PC-3 (cell line): ENCODE results near the gene MAGEA6. TPM values are rescaled to one million over a fixed set of nuclear protein-coding genes. Genes with fewer than 3 reads are reported as not detected.
"Not testable (repeated sequence)": the region's sequence is repeated elsewhere in the genome, so short reads cannot be mapped to it uniquely, and the experiment has no call there.

Experiments
- ATAC-seq: fragments of 200-7000 bp; cut with Tn5 transposase; 2 replicates; pipeline ENCODE4 v1.9.1; 2020; ENCODE audit warnings: mild to moderate bottlenecking, moderate library complexity
- BruUV-seq: library from RNA; stranded (reverse); fragments of 400-500 nt; replicated peaks from 2 replicates; lab custom pipeline; 2021; lab: Mats Ljungman, UMichigan
- CTCF ChIA-PET: fragments of 300-600 bp; sonication (Branson Sonifier 250); formaldehyde crosslinking; loops from one replicate; lab custom pipeline; 2022; ENCODE audit warnings: antibody characterized with exemption; lab: Charles Lee
- POLR2A ChIA-PET: fragments of 300-600 bp; sonication (Branson Sonifier 250); formaldehyde crosslinking; loops from one replicate; lab custom pipeline; 2022; ENCODE audit warnings: antibody characterized with exemption; ENCODE audit not compliant: unreplicated experiment; lab: Charles Lee
- DNase-seq: peaks from one replicate; pipeline ENCODE4 v3.0.0-alpha.2; 2015
- H2AFZ ChIP-seq: fragments of 300-600 bp; sonication (generic); 2 replicates; pipeline ENCODE4 v1.6.0; 2016; ENCODE audit warnings: antibody characterized with exemption, low read length
- H3F3A ChIP-seq: fragments of 300-600 bp; sonication (generic); one replicate; pipeline ENCODE4 v1.6.0; 2017; ENCODE audit warnings: antibody characterized with exemption, low read length, control low read depth, mild to moderate bottlenecking; ENCODE audit not compliant: unreplicated experiment
- H3K27ac ChIP-seq: fragments of 300-600 bp; sonication (generic); 2 replicates; pipeline ENCODE4 v1.5.1; 2016; ENCODE audit warnings: mild to moderate bottlenecking, low read length
- H3K27me3 ChIP-seq: fragments of 300-600 bp; sonication (generic); 2 replicates; pipeline ENCODE4 v1.6.1; 2016; ENCODE audit warnings: low read length, mixed read lengths
- H3K36me3 ChIP-seq: fragments of 300-600 bp; sonication (generic); 2 replicates; pipeline ENCODE4 v1.6.1; 2016; ENCODE audit warnings: low read depth, mixed run types, low read length, mixed read lengths
- H3K4me1 ChIP-seq: fragments of 300-600 bp; sonication (generic); 2 replicates; pipeline ENCODE4 v1.5.1; 2016; ENCODE audit warnings: low read length; ENCODE audit not compliant: insufficient read depth
- H3K4me2 ChIP-seq: fragments of 300-600 bp; sonication (generic); 2 replicates; pipeline ENCODE4 v1.6.0; 2016; ENCODE audit warnings: low read length
- H3K4me3 ChIP-seq: fragments of 300-600 bp; sonication (generic); 2 replicates; pipeline ENCODE4 v1.5.1; 2016; ENCODE audit warnings: mild to moderate bottlenecking, low read length, mixed read lengths
- H3K79me2 ChIP-seq: fragments of 300-600 bp; sonication (generic); 2 replicates; pipeline ENCODE4 v1.6.1; 2017; ENCODE audit warnings: low read length, mixed read lengths
- H3K9ac ChIP-seq: fragments of 300-600 bp; sonication (generic); 2 replicates; pipeline ENCODE4 v1.6.0; 2016; ENCODE audit warnings: mild to moderate bottlenecking, low read length
- H3K9me2 ChIP-seq: fragments of 300-600 bp; sonication (generic); replicated peaks from 2 replicates; pipeline ENCODE4 v1.6.1; 2016; ENCODE audit warnings: mixed run types, low read length, mixed read lengths
- H3K9me3 ChIP-seq: fragments of 300-600 bp; sonication (generic); 2 replicates; pipeline ENCODE4 v1.6.1; 2016; ENCODE audit warnings: low read length, mixed read lengths
- H4K20me1 ChIP-seq: fragments of 300-600 bp; sonication (generic); 2 replicates; pipeline ENCODE4 v1.6.1; 2016; ENCODE audit warnings: low read length, mixed read lengths
- EZH2 ChIP-seq: fragments of 300-600 bp; sonication (generic); IDR thresholded peaks from one replicate; pipeline ENCODE4 v1.6.1; 2017; ENCODE audit warnings: antibody characterized with exemption, mild to moderate bottlenecking, low read length; ENCODE audit not compliant: unreplicated experiment
- EZH2phosphoT487 ChIP-seq: fragments of 300-600 bp; sonication (generic); IDR thresholded peaks from 2 replicates; pipeline ENCODE4 v1.6.1; 2018; ENCODE audit warnings: mild to moderate bottlenecking, antibody characterized with exemption, low read length, borderline replicate concordance
- intact Hi-C: fragments of 100-400 bp; cut with micrococcal nuclease; formaldehyde crosslinking; loops from 2 replicates; pipeline ENCODE4 v1.9.0; 2023
- total RNA-seq: library from RNA; depleted of rRNA; stranded (reverse); fragments of >200 nt; gene quantifications from 2 replicates; pipeline ENCODE4 v1.2.3, GENCODE V29; 2014
- TF ChIP-seq, protein P1 (sequence below): fragments of 300-600 bp; sonication (generic); conservative IDR thresholded peaks from 2 replicates; pipeline ENCODE4 v1.5.1; 2017; ENCODE audit warnings: antibody characterized with exemption, low read depth, mild to moderate bottlenecking, low read length

The MAGEA6 gene
- total RNA-seq, 1 experiment from 2014 or later = 1.3 TPM

DNA sequence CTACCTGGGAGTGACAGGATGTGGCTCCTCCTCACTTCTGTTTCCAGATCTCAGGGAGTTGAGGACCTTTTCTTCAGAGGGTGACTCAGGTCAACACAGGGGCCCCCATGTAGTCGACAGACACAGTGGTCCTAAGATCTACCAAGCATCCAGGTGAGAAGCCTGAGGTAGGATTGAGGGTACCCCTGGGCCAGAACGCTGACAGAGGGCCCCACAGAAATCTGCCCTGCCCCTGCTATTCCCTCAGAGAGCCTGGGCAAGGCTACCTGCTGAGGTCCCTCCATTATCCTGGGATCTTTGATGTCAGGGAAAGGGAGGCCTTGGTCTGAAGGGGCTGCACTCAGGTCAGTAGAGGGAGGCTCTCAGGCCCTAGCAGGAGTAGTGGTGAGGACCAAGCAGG is 34.4 kb downstream of the MAGEA6 start:
- Histone ChIP-seq H3K27ac (no peak overlapping the region), H3K4me1 (no peaks in the 10 kb centered on the region), H3K9ac (no peak overlapping the region), H3K4me2 (no peak overlapping the region), H3K9me2 (no peaks in the 10 kb centered on the region), H3K4me3 (no peak overlapping the region), H3K36me3 (no peaks in the 10 kb centered on the region), H3K79me2 (no peaks in the 10 kb centered on the region), H3K9me3 (no peaks in the 10 kb centered on the region), H4K20me1 (no peaks in the 10 kb centered on the region), H2AFZ (no peak overlapping the region), H3F3A (no peaks in the 10 kb centered on the region), H3K27me3 (peaks cover 31% of the 10 kb centered on the region)
- CTCF ChIA-PET = no interaction called here
- intact Hi-C loops = no loop called here
- no peak for ATAC-seq
- no TSS peak for BruUV-seq
- no peak for DNase-seq
- POLR2A ChIA-PET = no interaction called here
- TF ChIP-seq EZH2phosphoT487 (no peak), EZH2 (no peak)
- TF ChIP-seq, protein P1, sequence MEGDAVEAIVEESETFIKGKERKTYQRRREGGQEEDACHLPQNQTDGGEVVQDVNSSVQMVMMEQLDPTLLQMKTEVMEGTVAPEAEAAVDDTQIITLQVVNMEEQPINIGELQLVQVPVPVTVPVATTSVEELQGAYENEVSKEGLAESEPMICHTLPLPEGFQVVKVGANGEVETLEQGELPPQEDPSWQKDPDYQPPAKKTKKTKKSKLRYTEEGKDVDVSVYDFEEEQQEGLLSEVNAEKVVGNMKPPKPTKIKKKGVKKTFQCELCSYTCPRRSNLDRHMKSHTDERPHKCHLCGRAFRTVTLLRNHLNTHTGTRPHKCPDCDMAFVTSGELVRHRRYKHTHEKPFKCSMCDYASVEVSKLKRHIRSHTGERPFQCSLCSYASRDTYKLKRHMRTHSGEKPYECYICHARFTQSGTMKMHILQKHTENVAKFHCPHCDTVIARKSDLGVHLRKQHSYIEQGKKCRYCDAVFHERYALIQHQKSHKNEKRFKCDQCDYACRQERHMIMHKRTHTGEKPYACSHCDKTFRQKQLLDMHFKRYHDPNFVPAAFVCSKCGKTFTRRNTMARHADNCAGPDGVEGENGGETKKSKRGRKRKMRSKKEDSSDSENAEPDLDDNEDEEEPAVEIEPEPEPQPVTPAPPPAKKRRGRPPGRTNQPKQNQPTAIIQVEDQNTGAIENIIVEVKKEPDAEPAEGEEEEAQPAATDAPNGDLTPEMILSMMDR = no peak

DNA sequence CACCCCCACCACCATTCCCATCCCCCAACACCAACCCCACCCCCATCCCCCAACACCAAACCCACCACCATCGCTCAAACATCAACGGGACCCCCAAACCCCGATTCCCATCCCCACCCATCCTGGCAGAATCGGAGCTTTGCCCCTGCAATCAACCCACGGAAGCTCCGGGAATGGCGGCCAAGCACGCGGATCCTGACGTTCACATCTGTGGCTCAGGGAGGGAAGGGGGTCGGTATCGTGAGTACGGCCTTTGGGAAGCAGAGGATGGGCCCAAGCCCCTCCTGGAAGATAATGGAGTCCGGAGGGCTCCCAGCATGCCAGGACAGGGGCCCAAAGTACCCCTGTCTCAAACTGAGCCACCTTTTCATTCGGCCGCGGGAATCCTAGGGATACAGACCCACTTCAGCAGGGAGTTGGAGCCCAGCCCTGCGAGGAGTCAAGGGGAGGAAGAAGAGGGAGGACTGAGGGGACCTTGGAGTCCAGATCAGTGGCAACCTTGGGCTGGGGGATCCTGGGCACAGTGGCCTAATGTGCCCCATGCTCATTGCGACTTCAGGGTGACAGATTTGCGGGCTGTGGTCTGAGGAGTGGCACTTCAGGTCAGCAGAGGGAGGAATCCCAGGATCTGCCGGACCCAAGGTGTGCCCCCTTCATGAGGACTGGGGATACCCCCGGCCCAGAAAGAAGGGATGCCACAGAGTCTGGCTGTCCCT is 35.2 kb downstream of the MAGEA6 start:
- intact Hi-C loops, CTCF ChIA-PET, H3K79me2 ChIP-seq, H3F3A ChIP-seq, H4K20me1 ChIP-seq, H3K4me1 ChIP-seq, BruUV-seq, H3K9me3 ChIP-seq, H3K9ac ChIP-seq, H2AFZ ChIP-seq, H3K9me2 ChIP-seq, H3K4me3 ChIP-seq, H3K27ac ChIP-seq, H3K36me3 ChIP-seq, H3K4me2 ChIP-seq, DNase-seq, POLR2A ChIA-PET, ATAC-seq: not testable (repeated sequence)
- peaks cover 31% of the 10 kb centered on the region for H3K27me3 ChIP-seq

DNA sequence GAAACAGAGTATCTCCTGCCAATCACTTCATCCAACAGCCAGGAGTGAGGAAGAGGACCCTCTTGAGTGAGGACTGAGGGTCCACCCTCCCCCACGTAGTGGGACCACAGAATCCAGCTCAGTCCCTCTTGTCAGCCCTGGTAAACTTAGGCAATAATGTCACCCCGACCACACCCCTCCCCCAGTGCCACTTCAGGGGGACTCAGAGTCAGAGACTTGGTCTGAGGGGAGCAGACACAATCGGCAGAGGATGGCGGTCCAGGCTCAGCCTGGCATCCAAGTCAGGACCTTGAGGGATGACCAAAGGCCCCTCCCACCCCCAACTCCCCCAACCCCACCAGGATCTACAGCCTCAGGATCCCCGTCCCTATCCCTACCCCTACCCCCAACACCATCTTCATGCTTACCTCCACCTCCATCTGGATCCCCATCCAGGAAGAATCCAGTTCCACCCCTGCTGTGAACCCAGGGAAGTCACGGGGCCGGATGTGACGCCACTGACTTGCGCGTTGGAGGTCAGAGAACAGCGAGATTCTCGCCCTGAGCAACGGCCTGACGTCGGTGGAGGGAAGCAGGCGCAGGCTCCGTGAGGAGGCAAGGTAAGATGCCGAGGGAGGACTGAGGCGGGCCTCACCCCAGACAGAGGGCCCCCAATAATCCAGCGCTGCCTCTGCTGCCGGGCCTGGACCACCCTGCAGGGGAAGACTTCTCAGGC is 36.1 kb downstream of the MAGEA6 start, which contains the start of the genes CSAG1 and MAGEA12:
CSAG1 (minus strand) TSS at position 461 of the 715 bp plus-strand sequence. CDS start 1,261 bp downstream, outside the sequence.
MAGEA12 (plus strand) TSS at position 497 of the 715 bp plus-strand sequence. CDS start 2,405 bp downstream, outside the sequence.
- intact Hi-C loops = no loop called here
- ChIA-PET CTCF (no interaction called here), POLR2A (no interaction called here)
- peaks cover 28% of the 10 kb centered on the region for H3K27me3 ChIP-seq
- H3F3A ChIP-seq = no peaks in the 10 kb centered on the region
- no peaks in the 10 kb centered on the region for H3K4me1 ChIP-seq
- DNase-seq = no peak
- no TSS peak for BruUV-seq
- no peak for ATAC-seq
- H3K27ac ChIP-seq = no peak within 1 kb of the TSS
- H4K20me1 ChIP-seq = no peaks in the 10 kb centered on the region
- H3K9me3 ChIP-seq = no peaks in the 10 kb centered on the region
- H2AFZ ChIP-seq = no peak within 1 kb of the TSS
- no peaks in the 10 kb centered on the region for H3K9me2 ChIP-seq
- H3K9ac ChIP-seq = no peak within 1 kb of the TSS
- no peak within 1 kb of the TSS for H3K4me2 ChIP-seq
- TF ChIP-seq EZH2phosphoT487 = no peak
- TF ChIP-seq EZH2 = no peak
- TF ChIP-seq, protein P1 = no peak
- H3K4me3 ChIP-seq = no peak within 1 kb of the TSS
- H3K36me3 ChIP-seq = no peaks in the 10 kb centered on the region
- no peaks in the 10 kb centered on the region for H3K79me2 ChIP-seq
